Measurements from ENCODE around the gene SYMPK. TPM values are rescaled to one million over a fixed set of nuclear protein-coding genes. Genes with fewer than 3 reads are reported as not detected.

The SYMPK gene
- total RNA-seq, 1 donor from 2014 or later = 18.3 TPM

- DNase-seq (ENCODE audit: low spot score in 2 of 2) (peak; percentile 94 to 97), FAIRE-seq (no peak)
Observed at GRCh38 chr19:45886427-45887199, 23.7 kb upstream of the SYMPK start.

GRCh38 chr19:45885556-45886426 is 22.8 kb upstream of the SYMPK start, which contains the start of gene IRF2BP1:
IRF2BP1 (minus strand) TSS chr19:45886141; CDS start chr19:45885774, 367 bp downstream.
- FAIRE-seq = no peak
- peak; percentile 93 to 97 for DNase-seq (ENCODE audit: low spot score in 2 of 2)

- no peak for DNase-seq (ENCODE audit: low spot score in 2 of 2)
- no peak for FAIRE-seq
Observed at GRCh38 chr19:45884682-45885555, 22.0 kb upstream of the SYMPK start.

- DNase-seq (ENCODE audit: low spot score in 2 of 2) (no peak), FAIRE-seq (no peak)
Observed at GRCh38 chr19:45883881-45884681, 21.1 kb upstream of the SYMPK start.

- DNase-seq (ENCODE audit: low spot score in 2 of 2) (no peak), FAIRE-seq (no peak)
Observed at GRCh38 chr19:45883586-45883880, 20.6 kb upstream of the SYMPK start.

GRCh38 chr19:45882652-45883585 is 20.0 kb upstream of the SYMPK start:
- DNase-seq (ENCODE audit: low spot score in 2 of 2) = peak; percentile 72 to 86
- FAIRE-seq = no peak

GRCh38 chr19:45881909-45882528 is 19.1 kb upstream of the SYMPK start:
- FAIRE-seq = no peak
- no peak for DNase-seq (ENCODE audit: low spot score in 2 of 2)

GRCh38 chr19:45881082-45881908 is 18.3 kb upstream of the SYMPK start:
- no peak for DNase-seq (ENCODE audit: low spot score in 2 of 2)
- FAIRE-seq = no peak

- DNase-seq (ENCODE audit: low spot score in 2 of 2) (no peak), FAIRE-seq (no peak)
Observed at GRCh38 chr19:45879971-45880370, 17.0 kb upstream of the SYMPK start.

- DNase-seq (ENCODE audit: low spot score in 2 of 2) (no peak), FAIRE-seq (no peak)
Observed at GRCh38 chr19:45879055-45879454, 16.1 kb upstream of the SYMPK start.

- FAIRE-seq = no peak
Observed at GRCh38 chr19:45878043-45878794, 15.3 kb upstream of the SYMPK start.

GRCh38 chr19:45876411-45877197 is 13.7 kb upstream of the SYMPK start:
- DNase-seq (ENCODE audit: low spot score in 2 of 2) = peak in 1 of 2 donors; percentile 28

More at GRCh38 chr19:45878043-45878794, 15.3 kb upstream of the SYMPK start:
- DNase-seq (ENCODE audit: low spot score in 2 of 2) = no peak

GRCh38 chr19:45876161-45876410 is 13.1 kb upstream of the SYMPK start:
- DNase-seq (ENCODE audit: low spot score in 2 of 2) (no peak), FAIRE-seq (no peak)

More at GRCh38 chr19:45876411-45877197, 13.7 kb upstream of the SYMPK start:
- no peak for FAIRE-seq

- peak in 1 of 2 donors; percentile 19 for DNase-seq (ENCODE audit: low spot score in 2 of 2)
- no peak for FAIRE-seq
Observed at GRCh38 chr19:45874620-45874966, 11.6 kb upstream of the SYMPK start.

GRCh38 chr19:45873219-45873772 is 10.3 kb upstream of the SYMPK start:
- DNase-seq (ENCODE audit: low spot score in 2 of 2) (no peak), FAIRE-seq (no peak)

Data from frontal cortex (tissue), 4 donors.